Loucy (cell line): Measurements from ENCODE around the gene RPL37.

ENCODE experiments used
- CTCF ChIP-seq: fragments of 200-600 bp; sonication (generic); conservative IDR thresholded peaks from 2 replicates; pipeline ENCODE4 v1.5.1; 2014; ENCODE audit warnings: mild to moderate bottlenecking, antibody characterized with exemption, low read length
- EZH2phosphoT487 ChIP-seq: fragments of 200-600 bp; IDR thresholded peaks from 2 replicates; pipeline ENCODE4 v1.6.1; 2018; ENCODE audit warnings: antibody characterized with exemption, mild to moderate bottlenecking, moderate library complexity, borderline replicate concordance

GRCh38 chr5:40784916-40785315 lies 50.1 kb downstream of the RPL37 start:
- TF ChIP-seq CTCF (no peak), EZH2phosphoT487 (no peak)
